Body of pancreas (tissue), 4 donors: Measurements from ENCODE around the gene GRM1. TPM values are rescaled to one million over a fixed set of nuclear protein-coding genes. Genes with fewer than 3 reads are reported as not detected.

Experiments used
- ATAC-seq: fragments of 150-250 bp; one replicate; pipeline ENCODE4 v1.9.1; 2016
- DNase-seq, 4 donors: peaks; one replicate each; pipeline ENCODE4 v3.0.0-alpha.2; 2019
- H3K27ac ChIP-seq, 4 donors: fragments of 200-600 bp; sonication (generic); 1 replicate in 3 of 4; 2 replicates in 1 of 4; pipeline versions ENCODE4 v1.5.1 to v1.6.1; 2016 to 2019; ENCODE audit warnings: mild to moderate bottlenecking in 1 of 4, mixed read lengths in 1 of 4, moderate library complexity in 1 of 4
- H3K27me3 ChIP-seq, 2 donors: fragments of 200-600 bp; sonication (generic); one replicate each; pipeline ENCODE4 v1.6.0; 2016; ENCODE audit warnings: mild to moderate bottlenecking in 1 of 2
- H3K36me3 ChIP-seq, 2 donors: fragments of 200-600 bp; sonication (generic); replicated peaks in 1 of 2; 2 replicates each; pipeline ENCODE4 v1.5.1; 2016; ENCODE audit warnings: low read depth in 2 of 2; ENCODE audit not compliant: insufficient read depth in 1 of 2
- H3K4me1 ChIP-seq: fragments of 200-600 bp; sonication (generic); one replicate; pipeline ENCODE4 v1.6.0; 2016
- H3K4me3 ChIP-seq, 2 donors: fragments of 200-600 bp; sonication (generic); 1 replicate in 1 of 2; 2 replicates in 1 of 2; pipeline ENCODE4 v1.5.1; 2016 to 2019
- H3K9me3 ChIP-seq, 3 donors: fragments of 200-600 bp; sonication (generic); 1 replicate in 2 of 3; 2 replicates in 1 of 3; pipeline ENCODE4 v1.5.1; 2016
- POLR2A ChIP-seq, 3 donors: fragments of 450-650 bp; IDR thresholded peaks; one replicate each; pipeline ENCODE4 v1.6.1; 2016; ENCODE audit warnings: antibody characterized with exemption in 3 of 3, mild to moderate bottlenecking in 2 of 3
- WGBS, 2 donors: methylation state at CpG; one replicate each; pipeline ENCODE4 v1.1.5; 2017; 5-methylcytosine and 5-hydroxymethylcytosine counted together
- intact Hi-C: fragments of 100-400 bp; cut with DNase I; formaldehyde crosslinking; loops from one replicate; pipeline ENCODE4 v1.15.1; 2023
- total RNA-seq, 2 donors: library from RNA; depleted of rRNA; stranded (reverse); fragments of >200 nt; gene quantifications; one replicate each; pipeline ENCODE4 v1.1.0, GENCODE V29; 2016
- TF ChIP-seq, protein P1 (sequence below), 7 experiments: fragments of 450-650 bp in 4 of 7; fragments of 200-600 bp in 3 of 7; sonication (generic) in 3 of 7; IDR thresholded peaks; one replicate each; pipeline ENCODE4 v1.5.1; 2016 to 2019; ENCODE audit warnings: antibody characterized with exemption in 7 of 7

Gene GRM1
- total RNA-seq, 2 donors from 2014 or later, result under 0.01 TPM; not detected in 1

DNA sequence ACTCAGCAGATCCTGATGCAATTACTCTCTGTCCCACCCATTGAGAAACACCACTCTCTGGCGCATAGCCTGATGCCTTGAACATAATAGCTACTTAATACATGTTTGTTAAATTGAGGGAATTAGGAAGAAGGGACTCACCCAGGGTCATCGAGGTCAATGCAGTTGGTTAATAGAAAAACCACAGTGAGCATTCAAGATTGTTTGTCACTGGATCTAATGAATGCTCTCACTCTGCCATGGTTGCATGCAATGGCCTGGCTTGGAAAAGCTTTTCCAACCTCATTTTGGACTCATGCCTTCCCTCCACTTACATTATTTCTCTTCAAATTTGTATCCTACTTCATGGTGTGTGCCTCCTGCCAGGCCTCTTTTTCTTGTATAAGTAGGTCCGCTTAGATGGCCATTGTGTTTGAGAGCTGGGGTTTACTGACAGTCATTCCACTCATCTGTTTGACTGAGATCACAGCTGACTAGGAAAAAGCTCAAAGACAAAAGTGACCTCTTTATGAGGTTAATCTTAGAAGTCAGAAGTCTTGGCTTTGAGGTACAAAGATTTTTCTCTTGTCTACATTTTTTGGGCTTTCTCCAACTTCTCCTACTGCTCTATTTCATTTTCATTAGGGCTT, 360.0 kb downstream of the GRM1 start:
- no peak overlapping the region for H3K4me3 ChIP-seq
- DNase-seq (no peak), ATAC-seq (no peak)
- no peaks in the 10 kb centered on the region for H3K27me3 ChIP-seq
- no peaks in the 10 kb centered on the region for H3K9me3 ChIP-seq
- H3K36me3 ChIP-seq, result no peaks in the 10 kb centered on the region
- no peaks in the 10 kb centered on the region for H3K4me1 ChIP-seq
- intact Hi-C loops, result no loop called here
- TF ChIP-seq POLR2A (IDR thresholded peaks at IDR 0.05), result no peak
- TF ChIP-seq, protein P1, sequence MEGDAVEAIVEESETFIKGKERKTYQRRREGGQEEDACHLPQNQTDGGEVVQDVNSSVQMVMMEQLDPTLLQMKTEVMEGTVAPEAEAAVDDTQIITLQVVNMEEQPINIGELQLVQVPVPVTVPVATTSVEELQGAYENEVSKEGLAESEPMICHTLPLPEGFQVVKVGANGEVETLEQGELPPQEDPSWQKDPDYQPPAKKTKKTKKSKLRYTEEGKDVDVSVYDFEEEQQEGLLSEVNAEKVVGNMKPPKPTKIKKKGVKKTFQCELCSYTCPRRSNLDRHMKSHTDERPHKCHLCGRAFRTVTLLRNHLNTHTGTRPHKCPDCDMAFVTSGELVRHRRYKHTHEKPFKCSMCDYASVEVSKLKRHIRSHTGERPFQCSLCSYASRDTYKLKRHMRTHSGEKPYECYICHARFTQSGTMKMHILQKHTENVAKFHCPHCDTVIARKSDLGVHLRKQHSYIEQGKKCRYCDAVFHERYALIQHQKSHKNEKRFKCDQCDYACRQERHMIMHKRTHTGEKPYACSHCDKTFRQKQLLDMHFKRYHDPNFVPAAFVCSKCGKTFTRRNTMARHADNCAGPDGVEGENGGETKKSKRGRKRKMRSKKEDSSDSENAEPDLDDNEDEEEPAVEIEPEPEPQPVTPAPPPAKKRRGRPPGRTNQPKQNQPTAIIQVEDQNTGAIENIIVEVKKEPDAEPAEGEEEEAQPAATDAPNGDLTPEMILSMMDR (IDR thresholded peaks at IDR 0.05), result no peak
- H3K27ac ChIP-seq, result no peak overlapping the region
- WGBS, 2 donors, result 66 to 72% methylated on average over 3 of the region's 3 CpGs

DNA sequence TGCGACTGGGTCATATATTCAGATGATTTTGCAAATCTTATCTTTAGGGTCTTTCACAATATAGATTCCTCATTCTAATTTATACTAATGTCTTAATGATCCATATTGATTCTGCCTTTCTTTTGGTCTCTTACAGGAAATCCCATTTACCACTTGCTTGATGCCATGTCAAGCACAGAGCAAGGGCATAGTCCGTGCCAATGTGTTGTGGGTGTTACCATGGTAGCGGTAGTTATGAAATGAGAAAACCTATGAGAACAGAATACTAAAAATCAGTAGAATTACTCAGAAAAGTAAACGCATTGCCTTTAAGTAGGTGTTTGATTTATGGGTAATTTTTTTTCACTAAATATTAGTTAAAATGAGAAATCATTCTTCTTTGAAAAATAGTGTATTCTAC, 360.9 kb downstream of the GRM1 start:
- intact Hi-C loops, result no loop called here
- WGBS, 2 donors, result 38 to 42% methylated on average over 4 of the region's 4 CpGs
- H3K27ac ChIP-seq, result no peak overlapping the region

DNA sequence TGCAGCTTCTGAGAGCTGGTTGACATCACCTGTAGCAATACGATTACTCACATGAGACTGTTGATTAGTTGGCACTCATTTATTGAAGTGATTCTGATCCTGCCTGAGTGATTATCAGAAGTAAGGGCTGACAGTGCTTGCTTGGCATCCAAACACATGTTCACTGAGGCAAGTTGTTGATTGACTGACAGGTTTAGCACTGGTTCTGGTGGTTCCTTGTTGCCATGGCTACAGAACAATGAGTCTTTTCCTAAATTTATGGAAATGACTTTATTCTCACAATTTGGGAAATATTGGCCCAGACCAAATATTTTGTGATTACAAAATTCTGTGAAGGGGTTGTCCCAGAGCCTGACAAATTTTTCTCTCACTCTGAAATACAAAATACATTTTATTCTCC, 368.8 kb downstream of the GRM1 start:
- Histone ChIP-seq H3K27me3 (no peaks in the 10 kb centered on the region), H3K36me3 (no peaks in the 10 kb centered on the region), H3K27ac (no peak overlapping the region), H3K4me3 (no peak overlapping the region), H3K4me1 (no peaks in the 10 kb centered on the region), H3K9me3 (no peaks in the 10 kb centered on the region)
- no peak for DNase-seq
- TF ChIP-seq, protein P1 (IDR thresholded peaks at IDR 0.05), result no peak
- TF ChIP-seq POLR2A (IDR thresholded peaks at IDR 0.05), result no peak
- 68 to 77% methylated on average over 1 of the region's 1 CpG for WGBS, 2 donors
- intact Hi-C loops, result no loop called here
- ATAC-seq, result no peak

More for the DNA sequence above, 360.9 kb downstream of the GRM1 start:
- no peak for DNase-seq
- Histone ChIP-seq H3K27me3 (no peaks in the 10 kb centered on the region), H3K9me3 (no peaks in the 10 kb centered on the region), H3K4me3 (no peak overlapping the region), H3K36me3 (no peaks in the 10 kb centered on the region), H3K4me1 (no peaks in the 10 kb centered on the region)
- TF ChIP-seq POLR2A (IDR thresholded peaks at IDR 0.05), result no peak
- TF ChIP-seq, protein P1 (IDR thresholded peaks at IDR 0.05), result no peak
- no peak for ATAC-seq

DNA sequence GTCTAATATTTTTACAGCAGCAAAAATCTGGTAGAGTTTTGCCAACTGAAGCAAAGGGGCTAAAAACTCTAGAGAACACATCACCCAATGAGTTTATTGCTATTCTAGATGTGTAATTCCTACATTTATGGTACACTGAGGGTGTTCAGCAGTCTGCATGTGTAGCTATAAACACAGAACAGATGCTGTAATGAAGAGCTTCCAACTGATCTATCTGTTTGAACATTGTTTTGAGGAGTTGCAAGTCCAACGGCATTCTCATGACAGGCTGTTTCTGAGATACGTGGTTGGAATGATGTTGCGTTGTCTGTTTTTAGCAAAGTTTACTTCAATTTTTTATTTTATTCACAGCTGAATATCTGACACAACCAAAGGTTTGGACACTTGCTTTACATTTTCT, 373.6 kb downstream of the GRM1 start:
- DNase-seq (no peak), ATAC-seq (no peak)
- Histone ChIP-seq H3K4me1 (no peaks in the 10 kb centered on the region), H3K27me3 (no peaks in the 10 kb centered on the region), H3K9me3 (no peaks in the 10 kb centered on the region), H3K36me3 (no peaks in the 10 kb centered on the region), H3K4me3 (no peak overlapping the region), H3K27ac (no peak overlapping the region)
- WGBS, 2 donors, result 81 to 88% methylated on average over 3 of the region's 3 CpGs
- intact Hi-C loops, result no loop called here
- TF ChIP-seq, protein P1 (IDR thresholded peaks at IDR 0.05), result no peak
- TF ChIP-seq POLR2A (IDR thresholded peaks at IDR 0.05), result no peak

DNA sequence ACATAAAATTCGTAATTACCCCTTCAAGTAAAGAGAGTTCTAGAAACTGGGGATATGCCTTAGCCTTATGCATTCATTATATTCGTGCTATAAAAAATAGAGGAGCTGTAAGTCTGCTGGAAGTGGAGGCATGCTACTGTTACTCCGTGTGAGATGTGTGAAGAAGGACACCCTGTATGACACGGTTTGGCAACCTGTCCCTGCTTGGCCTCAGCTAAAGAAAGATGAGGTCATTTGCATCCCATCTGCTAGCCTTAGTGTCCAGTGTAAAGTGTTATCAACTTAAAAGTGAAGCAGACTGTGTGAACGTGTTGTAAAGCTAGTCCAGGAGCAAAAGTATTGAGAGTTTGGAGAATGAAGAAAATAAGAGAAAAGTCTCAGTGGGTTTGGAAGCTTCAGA, 379.7 kb downstream of the GRM1 start:
- intact Hi-C loops, result no loop called here
- Histone ChIP-seq H3K27ac (no peak overlapping the region), H3K27me3 (no peaks in the 10 kb centered on the region), H3K4me3 (no peak overlapping the region), H3K4me1 (no peaks in the 10 kb centered on the region), H3K36me3 (no peaks in the 10 kb centered on the region), H3K9me3 (no peaks in the 10 kb centered on the region)
- DNase-seq (no peak), ATAC-seq (no peak)
- TF ChIP-seq, protein P1 (IDR thresholded peaks at IDR 0.05), result no peak
- TF ChIP-seq POLR2A (IDR thresholded peaks at IDR 0.05), result no peak
- 36 to 44% methylated on average over 5 of the region's 5 CpGs for WGBS, 2 donors
